Tibial nerve (tissue), 4 donors: ENCODE data around the gene REPS2.

Experiments used
- CTCF ChIP-seq, 5 experiments: fragments of 200-600 bp in 3 of 5; fragments of 450-650 bp in 2 of 5; sonication (generic) in 3 of 5; IDR thresholded peaks; one replicate each; pipeline ENCODE4 v1.5.1; 2016 to 2019; ENCODE audit warnings: antibody characterized with exemption in 5 of 5, mild to moderate bottlenecking in 3 of 5, moderate library complexity in 2 of 5
- EP300 ChIP-seq, 2 donors: sonication (generic); formaldehyde crosslinking; IDR thresholded peaks; one replicate each; pipeline ENCODE4 v1.6.1; 2017; ENCODE audit warnings: antibody characterized with exemption in 2 of 2, mild to moderate bottlenecking in 1 of 2
- POLR2A ChIP-seq, 2 donors: fragments of 450-650 bp; IDR thresholded peaks; one replicate each; pipeline ENCODE4 v1.6.1; 2017; ENCODE audit warnings: antibody characterized with exemption in 2 of 2, mild to moderate bottlenecking in 2 of 2, moderate library complexity in 2 of 2

GRCh38 chrX:16957751-16958150 is 11.3 kb downstream of the REPS2 start:
- TF ChIP-seq CTCF (IDR thresholded peaks at IDR 0.05) (no peak), POLR2A (IDR thresholded peaks at IDR 0.05) (no peak), EP300 (IDR thresholded peaks at IDR 0.05) (no peak)
